HepG2 (cell line): Measurements from ENCODE around the gene PRIMPOL. TPM values are rescaled to one million over a fixed set of nuclear protein-coding genes. Genes with fewer than 3 reads are reported as not detected.

Experiments used
- ATAC-seq: fragments of 200-7000 bp; cut with Tn5 transposase; 3 replicates; pipeline ENCODE4 v1.9.1; 2020; ENCODE audit warnings: mild to moderate bottlenecking, moderate library complexity
- BruUV-seq: library from RNA; stranded (reverse); fragments of 400-500 nt; replicated peaks from 2 replicates; lab custom pipeline; 2021; lab: Mats Ljungman, UMichigan
- CTCF ChIA-PET: fragments of 300-600 bp; formaldehyde crosslinking; extraction: SDS; loops from one replicate; lab custom pipeline; 2021; ENCODE audit warnings: low total read pairs, inconsistent platforms, low intra/inter-chr PET ratio; lab: Yijun Ruan, JAX
- POLR2A ChIA-PET: fragments of 350-600 bp; sonication (Branson Sonifier 250); formaldehyde crosslinking; loops from one replicate; lab custom pipeline; 2020; ENCODE audit warnings: antibody characterized with exemption, inconsistent platforms; lab: Yijun Ruan, JAX
- DNase-seq: peaks from one replicate; pipeline ENCODE4 v3.0.0-alpha.2; 2015; ENCODE audit warnings: low spot score
- FAIRE-seq: peaks from 3 replicates; lab custom pipeline; 2011; peaks lifted over from hg19 to GRCh38; lab: Jason Lieb, UNC
- H2AFZ ChIP-seq: one replicate; pipeline ENCODE4 v1.6.1; 2011; ENCODE audit warnings: low read length, inconsistent platforms
- H3K27ac ChIP-seq: fragments of 300-600 bp; 3 replicates; pipeline ENCODE4 v1.8.0; 2011; ENCODE audit warnings: mixed run types, mild to moderate bottlenecking, mixed read lengths, low read length, inconsistent platforms; ENCODE audit not compliant: insufficient read depth; ENCODE audit errors: extremely low read length
- H3K27me3 ChIP-seq, 2 experiments: fragments of 200-600 bp in 1 of 2; 2 replicates in 1 of 2; 3 replicates in 1 of 2; pipeline versions ENCODE4 v1.6.0 to v1.8.0; 2011; ENCODE audit warnings: low read length in 2 of 2, mild to moderate bottlenecking in 2 of 2, moderate library complexity in 2 of 2, inconsistent platforms in 1 of 2; ENCODE audit not compliant: insufficient read depth in 2 of 2, control insufficient read depth in 1 of 2
- H3K36me3 ChIP-seq, 2 experiments: fragments of 200-600 bp in 1 of 2; replicated peaks in 1 of 2; 2 replicates in 1 of 2; 3 replicates in 1 of 2; pipeline versions ENCODE4 v1.5.1 to v1.8.0; 2011; ENCODE audit warnings: low read length in 2 of 2, inconsistent platforms in 1 of 2; ENCODE audit not compliant: insufficient read depth in 2 of 2, control insufficient read depth in 1 of 2
- H3K4me1 ChIP-seq: 2 replicates; pipeline ENCODE4 v1.5.1; 2012; ENCODE audit warnings: low read length, inconsistent platforms; ENCODE audit not compliant: insufficient read depth
- H3K4me2 ChIP-seq: 2 replicates; pipeline ENCODE4 v1.6.0; 2011; ENCODE audit warnings: low read depth, low read length, inconsistent platforms
- H3K4me3 ChIP-seq, 3 experiments: fragments of 200-600 bp in 1 of 3; sonication (generic), shearing (Covaris generic) in 1 of 3; replicated peaks in 1 of 3; 2 replicates each; pipeline ENCODE4 v1.5.1; 2011 to 2016; ENCODE audit warnings: low read length in 3 of 3, inconsistent platforms in 2 of 3, low read depth in 2 of 3, mild to moderate bottlenecking in 2 of 3, control low read depth in 1 of 3, mixed read lengths in 1 of 3; ENCODE audit not compliant: insufficient read depth in 1 of 3
- H3K79me2 ChIP-seq: one replicate; pipeline ENCODE4 v1.6.1; 2011; ENCODE audit warnings: low read length, inconsistent platforms; ENCODE audit not compliant: insufficient read depth
- H3K9ac ChIP-seq: 2 replicates; pipeline ENCODE4 v1.6.0; 2011; ENCODE audit warnings: mild to moderate bottlenecking, low read depth, low read length, inconsistent platforms; ENCODE audit not compliant: insufficient read depth
- H3K9me3 ChIP-seq: 2 replicates; pipeline ENCODE4 v1.5.1; 2012; ENCODE audit warnings: mild to moderate bottlenecking, low read length
- H4K20me1 ChIP-seq: 2 replicates; pipeline ENCODE4 v1.6.0; 2011; ENCODE audit warnings: inconsistent platforms, mild to moderate bottlenecking, low read length, moderate library complexity; ENCODE audit not compliant: insufficient read depth
- CBX1 ChIP-seq: IDR thresholded peaks from one replicate; pipeline ENCODE4 v1.6.1; 2016; ENCODE audit warnings: antibody characterized with exemption, low read depth
- CEBPG ChIP-seq: IDR thresholded peaks from 2 replicates; pipeline ENCODE4 v1.6.1; 2016
- EP300 ChIP-seq, 3 experiments: sonication (generic) in 1 of 3; formaldehyde crosslinking in 1 of 3; IDR thresholded peaks; 2 replicates each; pipeline versions ENCODE4 v1.5.1 to v1.6.1; 2011 to 2020; ENCODE audit warnings: low read depth in 2 of 3, low read length in 2 of 3, borderline replicate concordance in 1 of 3, improper control_type of control experiment in 1 of 3, mild to moderate bottlenecking in 1 of 3, missing genetic modification reagents in 1 of 3, moderate library complexity in 1 of 3
- FOXA3 ChIP-seq: IDR thresholded peaks from 2 replicates; pipeline ENCODE4 v1.6.1; 2016; ENCODE audit warnings: missing genetic modification reagents, missing compliant biosample characterization
- GATA4 ChIP-seq: sonication (generic); IDR thresholded peaks from 2 replicates; pipeline ENCODE4 v1.6.1; 2016; ENCODE audit warnings: antibody characterized with exemption, low read depth, borderline replicate concordance
- KAT7 ChIP-seq: IDR thresholded peaks from 2 replicates; pipeline ENCODE4 v1.6.1; 2018; ENCODE audit warnings: borderline replicate concordance, missing compliant biosample characterization
- KDM3A ChIP-seq: IDR thresholded peaks from 2 replicates; pipeline ENCODE4 v1.6.1; 2018; ENCODE audit warnings: low read depth, missing compliant biosample characterization
- NR2F1 ChIP-seq, 2 experiments: fragments of 450-650 bp in 1 of 2; formaldehyde crosslinking in 1 of 2; IDR thresholded peaks; 2 replicates each; pipeline versions ENCODE4 v1.5.0 to v1.6.1; 2016 to 2020; ENCODE audit warnings: mild to moderate bottlenecking in 1 of 2, missing compliant biosample characterization in 1 of 2, missing genetic modification reagents in 1 of 2, moderate library complexity in 1 of 2
- PAF1 ChIP-seq: IDR thresholded peaks from 2 replicates; pipeline ENCODE4 v1.6.1; 2016; ENCODE audit warnings: missing genetic modification reagents, missing compliant biosample characterization
- PHF21A ChIP-seq: sonication (generic); formaldehyde crosslinking; IDR thresholded peaks from 2 replicates; pipeline ENCODE4 v1.5.0; 2020; ENCODE audit warnings: mild to moderate bottlenecking, missing genetic modification reagents
- PPARG ChIP-seq: conservative IDR thresholded peaks from 2 replicates; pipeline ENCODE4 v1.6.1; 2016; ENCODE audit warnings: missing biosample characterization, missing genetic modification reagents
- SMAD1 ChIP-seq: sonication (generic); formaldehyde crosslinking; IDR thresholded peaks from 2 replicates; pipeline ENCODE4 v1.4.0; 2020; ENCODE audit warnings: missing genetic modification reagents, low read depth, mild to moderate bottlenecking, borderline replicate concordance
- ZFP41 ChIP-seq: sonication (generic); formaldehyde crosslinking; IDR thresholded peaks from 2 replicates; pipeline ENCODE4 v1.4.0; 2020; ENCODE audit warnings: mild to moderate bottlenecking, missing genetic modification reagents, borderline replicate concordance
- ZNF264 ChIP-seq: sonication (generic); formaldehyde crosslinking; IDR thresholded peaks from 2 replicates; pipeline ENCODE4 v1.4.0; 2020; ENCODE audit warnings: missing genetic modification reagents
- ZNF709 ChIP-seq: sonication (generic); formaldehyde crosslinking; IDR thresholded peaks from 2 replicates; pipeline ENCODE4 v1.5.0; 2020; ENCODE audit warnings: mild to moderate bottlenecking, missing genetic modification reagents
- ZSCAN9 ChIP-seq: IDR thresholded peaks from 2 replicates; pipeline ENCODE4 v1.6.1; 2016; ENCODE audit warnings: borderline replicate concordance
- WGBS: methylation state at CpG from one replicate; pipeline ENCODE4 v1.1.6; 2017; ENCODE audit warnings: low lambda C conversion rate; 5-methylcytosine and 5-hydroxymethylcytosine counted together
- in situ Hi-C: cut with HindIII; loops from 2 replicates; pipeline ENCODE4 v1.10.0; 2017; ENCODE audit warnings: low pct_unique_long_range_greater_than_20kb; ENCODE audit not compliant: extremely low pct_ligation_motif_present
- intact Hi-C: fragments of 100-400 bp; cut with micrococcal nuclease; formaldehyde crosslinking; loops from one replicate; pipeline ENCODE4 v1.10.0; 2022; ENCODE audit not compliant: unreplicated experiment
- polyA plus RNA-seq, 8 experiments: library from polyadenylated mRNA; depleted of rRNA in 3 of 8; stranded (reverse) in 7 of 8; unstranded in 1 of 8; fragments of >200 nt; fragmentation: Illumina TruSeq in 4 of 8; extraction: Trizol in 4 of 8; gene quantifications; 2 replicates each; pipeline versions ENCODE4 v1.2.1 to v1.2.3, GENCODE V29; 2011 to 2016; ENCODE audit warnings: low read depth in 4 of 8, missing spikeins in 1 of 8, mixed read lengths in 1 of 8; ENCODE audit not compliant: insufficient read depth in 1 of 8
- total RNA-seq, 5 experiments: library from RNA; depleted of rRNA; stranded (reverse); fragments of >200 nt; fragmentation: Illumina TruSeq; extraction: Trizol; gene quantifications; 2 replicates each; pipeline ENCODE4 v1.2.3, GENCODE V29; 2016; ENCODE audit warnings: low read depth in 1 of 5
- TF ChIP-seq, protein P1 (sequence below): sonication (generic); formaldehyde crosslinking; IDR thresholded peaks from 2 replicates; pipeline ENCODE4 v1.4.0; 2020; ENCODE audit warnings: missing genetic modification reagents
- TF ChIP-seq, protein P2 (sequence below): sonication (generic); formaldehyde crosslinking; conservative IDR thresholded peaks from 2 replicates; pipeline ENCODE4 v1.4.0; 2020; ENCODE audit warnings: missing genetic modification reagents
- TF ChIP-seq, protein P3 (sequence below): fragments of 450-650 bp; IDR thresholded peaks from 2 replicates; pipeline ENCODE4 v1.6.1; 2017
- TF ChIP-seq, protein P4 (sequence below): sonication (generic); formaldehyde crosslinking; IDR thresholded peaks from 2 replicates; pipeline ENCODE4 v1.4.0; 2020; ENCODE audit warnings: missing genetic modification reagents

Gene PRIMPOL
- total and polyA plus RNA-seq, 2 of the 13 experiments (the other 11 are each of a cell fraction or from before 2014, with no cell fraction given): 7.3 to 11.0 TPM

DNA sequence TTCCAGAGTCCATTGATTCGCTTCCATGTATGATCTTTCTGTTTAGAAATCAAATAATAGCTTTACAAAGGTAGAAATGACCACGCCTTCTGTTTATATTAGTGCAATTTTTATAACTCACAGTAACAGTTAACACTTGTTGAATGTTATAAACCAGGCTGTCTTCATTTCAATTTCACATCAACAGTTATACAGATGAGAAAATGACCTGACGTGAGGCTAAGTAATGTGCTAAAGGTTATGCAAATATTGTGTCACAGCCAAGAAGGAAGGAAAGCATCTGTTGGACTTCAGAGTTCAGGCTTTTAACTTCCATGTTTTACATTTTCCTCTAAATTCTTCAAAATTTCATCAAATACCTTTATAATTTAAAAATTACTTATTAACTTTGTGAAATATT, 14.2 kb upstream of the PRIMPOL start:
- peaks cover 15 to 51% of the 10 kb centered on the region in 2 experiments for H3K36me3 ChIP-seq
- in situ Hi-C loops: no loop called here
- H3K4me3 ChIP-seq: no peak overlapping the region
- H3K27ac ChIP-seq: no peak overlapping the region
- no peaks in the 10 kb centered on the region for H3K9me3 ChIP-seq
- no peak overlapping the region for H3K9ac ChIP-seq
- ATAC-seq (no peak), FAIRE-seq (peak; percentile 37), DNase-seq (no peak)
- CTCF ChIA-PET: no interaction called here
- intact Hi-C loops: no loop called here
- peaks cover 26% of the 10 kb centered on the region for H3K4me1 ChIP-seq
- POLR2A ChIA-PET: interaction anchor here (2.0 kb wide), 1 partner anchor 14 kb away, joined by 10 read pairs; the partner anchor contains the start of genes CASP3 and PRIMPOL
- WGBS: 44% methylated on average over 3 of the region's 3 CpGs
- no TSS peak for BruUV-seq
- peaks cover 24% of the 10 kb centered on the region for H3K79me2 ChIP-seq
- H2AFZ ChIP-seq: no peak overlapping the region
- H3K4me2 ChIP-seq: no peak overlapping the region
- no peaks in the 10 kb centered on the region for H3K27me3 ChIP-seq
- H4K20me1 ChIP-seq: no peaks in the 10 kb centered on the region
- no peak for TF ChIP-seq SMAD1
- TF ChIP-seq, protein P1, sequence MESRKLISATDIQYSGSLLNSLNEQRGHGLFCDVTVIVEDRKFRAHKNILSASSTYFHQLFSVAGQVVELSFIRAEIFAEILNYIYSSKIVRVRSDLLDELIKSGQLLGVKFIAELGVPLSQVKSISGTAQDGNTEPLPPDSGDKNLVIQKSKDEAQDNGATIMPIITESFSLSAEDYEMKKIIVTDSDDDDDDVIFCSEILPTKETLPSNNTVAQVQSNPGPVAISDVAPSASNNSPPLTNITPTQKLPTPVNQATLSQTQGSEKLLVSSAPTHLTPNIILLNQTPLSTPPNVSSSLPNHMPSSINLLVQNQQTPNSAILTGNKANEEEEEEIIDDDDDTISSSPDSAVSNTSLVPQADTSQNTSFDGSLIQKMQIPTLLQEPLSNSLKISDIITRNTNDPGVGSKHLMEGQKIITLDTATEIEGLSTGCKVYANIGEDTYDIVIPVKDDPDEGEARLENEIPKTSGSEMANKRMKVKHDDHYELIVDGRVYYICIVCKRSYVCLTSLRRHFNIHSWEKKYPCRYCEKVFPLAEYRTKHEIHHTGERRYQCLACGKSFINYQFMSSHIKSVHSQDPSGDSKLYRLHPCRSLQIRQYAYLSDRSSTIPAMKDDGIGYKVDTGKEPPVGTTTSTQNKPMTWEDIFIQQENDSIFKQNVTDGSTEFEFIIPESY (CRISPR knock-in tag): no peak
- no peak for TF ChIP-seq CBX1
- TF ChIP-seq KDM3A: no peak
- TF ChIP-seq PPARG (CRISPR knock-in tag): peak; percentile 94
- TF ChIP-seq ZNF709 (CRISPR knock-in tag): no peak
- no peak for TF ChIP-seq ZSCAN9 (CRISPR knock-in tag)
- TF ChIP-seq, protein P2, sequence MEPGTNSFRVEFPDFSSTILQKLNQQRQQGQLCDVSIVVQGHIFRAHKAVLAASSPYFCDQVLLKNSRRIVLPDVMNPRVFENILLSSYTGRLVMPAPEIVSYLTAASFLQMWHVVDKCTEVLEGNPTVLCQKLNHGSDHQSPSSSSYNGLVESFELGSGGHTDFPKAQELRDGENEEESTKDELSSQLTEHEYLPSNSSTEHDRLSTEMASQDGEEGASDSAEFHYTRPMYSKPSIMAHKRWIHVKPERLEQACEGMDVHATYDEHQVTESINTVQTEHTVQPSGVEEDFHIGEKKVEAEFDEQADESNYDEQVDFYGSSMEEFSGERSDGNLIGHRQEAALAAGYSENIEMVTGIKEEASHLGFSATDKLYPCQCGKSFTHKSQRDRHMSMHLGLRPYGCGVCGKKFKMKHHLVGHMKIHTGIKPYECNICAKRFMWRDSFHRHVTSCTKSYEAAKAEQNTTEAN (CRISPR knock-in tag): no peak
- TF ChIP-seq ZNF264 (CRISPR knock-in tag): no peak
- no peak for TF ChIP-seq GATA4
- no peak for TF ChIP-seq KAT7 (CRISPR knock-in tag)
- no peak for TF ChIP-seq PAF1 (CRISPR knock-in tag)
- TF ChIP-seq, protein P3, sequence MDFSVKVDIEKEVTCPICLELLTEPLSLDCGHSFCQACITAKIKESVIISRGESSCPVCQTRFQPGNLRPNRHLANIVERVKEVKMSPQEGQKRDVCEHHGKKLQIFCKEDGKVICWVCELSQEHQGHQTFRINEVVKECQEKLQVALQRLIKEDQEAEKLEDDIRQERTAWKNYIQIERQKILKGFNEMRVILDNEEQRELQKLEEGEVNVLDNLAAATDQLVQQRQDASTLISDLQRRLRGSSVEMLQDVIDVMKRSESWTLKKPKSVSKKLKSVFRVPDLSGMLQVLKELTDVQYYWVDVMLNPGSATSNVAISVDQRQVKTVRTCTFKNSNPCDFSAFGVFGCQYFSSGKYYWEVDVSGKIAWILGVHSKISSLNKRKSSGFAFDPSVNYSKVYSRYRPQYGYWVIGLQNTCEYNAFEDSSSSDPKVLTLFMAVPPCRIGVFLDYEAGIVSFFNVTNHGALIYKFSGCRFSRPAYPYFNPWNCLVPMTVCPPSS: no peak
- TF ChIP-seq CEBPG (CRISPR knock-in tag): peak; percentile 59
- no peak for TF ChIP-seq ZFP41 (CRISPR knock-in tag)
- 0 out of 4 replicates have a peak, but pooled peaks of 1 of the 2 experiments have one; percentile 9 for TF ChIP-seq EP300 (IDR thresholded peaks at IDR 0.05; ENCODE audit: low read depth in 2 of 2, low read length in 2 of 2)
- TF ChIP-seq EP300 (CRISPR knock-in tag; IDR thresholded peaks at IDR 0.05; ENCODE audit: borderline replicate concordance): no peak
- TF ChIP-seq PHF21A: no peak
- TF ChIP-seq, protein P4, sequence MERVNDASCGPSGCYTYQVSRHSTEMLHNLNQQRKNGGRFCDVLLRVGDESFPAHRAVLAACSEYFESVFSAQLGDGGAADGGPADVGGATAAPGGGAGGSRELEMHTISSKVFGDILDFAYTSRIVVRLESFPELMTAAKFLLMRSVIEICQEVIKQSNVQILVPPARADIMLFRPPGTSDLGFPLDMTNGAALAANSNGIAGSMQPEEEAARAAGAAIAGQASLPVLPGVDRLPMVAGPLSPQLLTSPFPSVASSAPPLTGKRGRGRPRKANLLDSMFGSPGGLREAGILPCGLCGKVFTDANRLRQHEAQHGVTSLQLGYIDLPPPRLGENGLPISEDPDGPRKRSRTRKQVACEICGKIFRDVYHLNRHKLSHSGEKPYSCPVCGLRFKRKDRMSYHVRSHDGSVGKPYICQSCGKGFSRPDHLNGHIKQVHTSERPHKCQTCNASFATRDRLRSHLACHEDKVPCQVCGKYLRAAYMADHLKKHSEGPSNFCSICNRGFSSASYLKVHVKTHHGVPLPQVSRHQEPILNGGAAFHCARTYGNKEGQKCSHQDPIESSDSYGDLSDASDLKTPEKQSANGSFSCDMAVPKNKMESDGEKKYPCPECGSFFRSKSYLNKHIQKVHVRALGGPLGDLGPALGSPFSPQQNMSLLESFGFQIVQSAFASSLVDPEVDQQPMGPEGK (CRISPR knock-in tag): no peak
- peak in 1 of 2 experiments; percentile 58; a peak in 2 of 4 replicates for TF ChIP-seq NR2F1 (CRISPR knock-in tag; IDR thresholded peaks at IDR 0.05)
- peak; percentile 43; the same call in 1 of the 2 replicates for TF ChIP-seq FOXA3 (CRISPR knock-in tag)
